GM18868 (cell line): ENCODE data around the gene BAHCC1.

ENCODE experiments used
- ATAC-seq: cut with Tn5 transposase; IDR thresholded peaks from one replicate; pipeline ENCODE4 v1.9.1; 2021; ENCODE audit warnings: mild to moderate bottlenecking, moderate library complexity; ENCODE audit not compliant: unreplicated experiment

The BAHCC1 gene

GRCh38 chr17:81511804-81512561 is 116.7 kb downstream of the BAHCC1 start:
- peak; percentile 0 for ATAC-seq

- peak; percentile 34 for ATAC-seq
Measured at GRCh38 chr17:81512562-81513371, 117.5 kb downstream of the BAHCC1 start, which contains the start of gene ACTG1. Gene ACTG1, minus strand, starts transcription at chr17:81512799. Its CDS starts 445 bp downstream, at chr17:81512354.

GRCh38 chr17:81513372-81513752 is 118.1 kb downstream of the BAHCC1 start:
- ATAC-seq, result no peak

GRCh38 chr17:81513753-81514488 is 118.7 kb downstream of the BAHCC1 start:
- ATAC-seq, result no peak

- no peak for ATAC-seq
Measured at GRCh38 chr17:81514489-81514738, 119.2 kb downstream of the BAHCC1 start.

- ATAC-seq, result peak; percentile 24
Measured at GRCh38 chr17:81514739-81515529, 119.7 kb downstream of the BAHCC1 start.

GRCh38 chr17:81515530-81516041 is 120.3 kb downstream of the BAHCC1 start:
- ATAC-seq, result no peak
